Measurements from ENCODE around the gene MAD2L2.

DNA sequence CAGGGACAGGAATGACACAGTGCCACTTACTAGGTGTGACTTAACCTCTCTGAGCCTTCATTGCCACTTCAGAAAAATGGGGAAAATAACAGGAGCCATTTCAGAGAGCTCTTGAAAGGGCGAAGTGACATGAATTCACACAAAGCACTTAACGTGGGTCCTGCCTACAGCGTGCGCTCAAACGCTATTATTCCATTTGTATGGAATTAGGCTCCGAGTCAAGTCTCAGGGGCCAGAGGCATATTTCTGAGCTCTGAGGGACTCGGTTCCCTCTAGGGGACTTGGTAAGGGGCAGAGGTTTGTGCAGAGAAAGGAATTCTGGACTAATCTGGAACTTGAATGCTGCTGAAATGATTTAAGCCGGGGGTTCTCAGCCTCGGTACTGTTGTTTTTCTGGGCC lies 24.6 kb upstream of the MAD2L2 start:
- TF ChIP-seq, protein P1, sequence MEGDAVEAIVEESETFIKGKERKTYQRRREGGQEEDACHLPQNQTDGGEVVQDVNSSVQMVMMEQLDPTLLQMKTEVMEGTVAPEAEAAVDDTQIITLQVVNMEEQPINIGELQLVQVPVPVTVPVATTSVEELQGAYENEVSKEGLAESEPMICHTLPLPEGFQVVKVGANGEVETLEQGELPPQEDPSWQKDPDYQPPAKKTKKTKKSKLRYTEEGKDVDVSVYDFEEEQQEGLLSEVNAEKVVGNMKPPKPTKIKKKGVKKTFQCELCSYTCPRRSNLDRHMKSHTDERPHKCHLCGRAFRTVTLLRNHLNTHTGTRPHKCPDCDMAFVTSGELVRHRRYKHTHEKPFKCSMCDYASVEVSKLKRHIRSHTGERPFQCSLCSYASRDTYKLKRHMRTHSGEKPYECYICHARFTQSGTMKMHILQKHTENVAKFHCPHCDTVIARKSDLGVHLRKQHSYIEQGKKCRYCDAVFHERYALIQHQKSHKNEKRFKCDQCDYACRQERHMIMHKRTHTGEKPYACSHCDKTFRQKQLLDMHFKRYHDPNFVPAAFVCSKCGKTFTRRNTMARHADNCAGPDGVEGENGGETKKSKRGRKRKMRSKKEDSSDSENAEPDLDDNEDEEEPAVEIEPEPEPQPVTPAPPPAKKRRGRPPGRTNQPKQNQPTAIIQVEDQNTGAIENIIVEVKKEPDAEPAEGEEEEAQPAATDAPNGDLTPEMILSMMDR (conservative IDR thresholded peaks at IDR 0.05 in 1 of 2, IDR thresholded peaks at IDR 0.05 in 1 of 2; ENCODE audit: low read depth in 1 of 2, low read length in 2 of 2), result no peak
- no peak for TF ChIP-seq EZH2 (IDR thresholded peaks at IDR 0.05; ENCODE audit: low read length, missing control alignments)

Measured in fibroblast of lung (primary cell).